Loucy (cell line): ENCODE data around the gene CCDC91.

Experiments used
- H2AFZ ChIP-seq: fragments of 200-600 bp; sonication (generic); 2 replicates; pipeline ENCODE4 v1.6.0; 2016; ENCODE audit warnings: antibody characterized with exemption, mild to moderate bottlenecking, low read length, moderate library complexity
- H3F3A ChIP-seq: fragments of 200-600 bp; 2 replicates; pipeline ENCODE4 v1.6.0; 2016; ENCODE audit warnings: antibody characterized with exemption, low read depth, mild to moderate bottlenecking
- H3K27me3 ChIP-seq: fragments of 200-600 bp; sonication (generic); 2 replicates; pipeline ENCODE4 v1.6.1; 2014; ENCODE audit warnings: low read length, mild to moderate bottlenecking; ENCODE audit not compliant: insufficient read depth, poor library complexity, severe bottlenecking
- H3K36me3 ChIP-seq: fragments of 200-600 bp; sonication (generic); 2 replicates; pipeline ENCODE4 v1.6.1; 2016; ENCODE audit warnings: low read length; ENCODE audit not compliant: insufficient read depth
- H3K4me1 ChIP-seq: fragments of 200-600 bp; sonication (generic); 2 replicates; pipeline ENCODE4 v1.5.1; 2014; ENCODE audit warnings: low read length, mild to moderate bottlenecking; ENCODE audit not compliant: insufficient read depth, poor library complexity, severe bottlenecking
- H3K4me2 ChIP-seq: fragments of 200-600 bp; sonication (generic); 2 replicates; pipeline ENCODE4 v1.6.0; 2014; ENCODE audit warnings: antibody characterized with exemption, low read length, low read depth, mild to moderate bottlenecking; ENCODE audit not compliant: poor library complexity, severe bottlenecking
- H3K4me3 ChIP-seq: fragments of 200-600 bp; sonication (generic); 2 replicates; pipeline ENCODE4 v1.5.1; 2014; ENCODE audit warnings: low read length, mild to moderate bottlenecking, mixed read lengths; ENCODE audit not compliant: poor library complexity, severe bottlenecking
- H3K79me2 ChIP-seq: fragments of 200-600 bp; sonication (generic); 2 replicates; pipeline ENCODE4 v1.6.1; 2014; ENCODE audit warnings: low read length; ENCODE audit not compliant: insufficient read depth
- H3K9ac ChIP-seq: fragments of 200-600 bp; sonication (generic); 2 replicates; pipeline ENCODE4 v1.6.0; 2014; ENCODE audit warnings: mild to moderate bottlenecking, low read depth, low read length, moderate library complexity; ENCODE audit not compliant: poor library complexity, severe bottlenecking
- H3K9me2 ChIP-seq: fragments of 200-600 bp; sonication (generic); replicated peaks from 2 replicates; pipeline ENCODE4 v1.6.1; 2016; ENCODE audit warnings: low read depth, low read length, mixed read lengths
- H3K9me3 ChIP-seq: fragments of 200-600 bp; sonication (generic); 2 replicates; pipeline ENCODE4 v1.6.1; 2014; ENCODE audit warnings: mild to moderate bottlenecking, antibody characterized with exemption, low read length, low read depth; ENCODE audit not compliant: insufficient read depth
- H4K20me1 ChIP-seq: fragments of 200-600 bp; sonication (generic); 2 replicates; pipeline ENCODE4 v1.6.0; 2014; ENCODE audit warnings: antibody characterized with exemption, low read length, mild to moderate bottlenecking; ENCODE audit not compliant: insufficient read depth, poor library complexity, severe bottlenecking
- EZH2phosphoT487 ChIP-seq: fragments of 200-600 bp; IDR thresholded peaks from 2 replicates; pipeline ENCODE4 v1.6.1; 2018; ENCODE audit warnings: antibody characterized with exemption, mild to moderate bottlenecking, moderate library complexity, borderline replicate concordance
- TF ChIP-seq, protein P1 (sequence below): fragments of 200-600 bp; sonication (generic); conservative IDR thresholded peaks from 2 replicates; pipeline ENCODE4 v1.5.1; 2014; ENCODE audit warnings: mild to moderate bottlenecking, antibody characterized with exemption, low read length

Gene CCDC91

DNA sequence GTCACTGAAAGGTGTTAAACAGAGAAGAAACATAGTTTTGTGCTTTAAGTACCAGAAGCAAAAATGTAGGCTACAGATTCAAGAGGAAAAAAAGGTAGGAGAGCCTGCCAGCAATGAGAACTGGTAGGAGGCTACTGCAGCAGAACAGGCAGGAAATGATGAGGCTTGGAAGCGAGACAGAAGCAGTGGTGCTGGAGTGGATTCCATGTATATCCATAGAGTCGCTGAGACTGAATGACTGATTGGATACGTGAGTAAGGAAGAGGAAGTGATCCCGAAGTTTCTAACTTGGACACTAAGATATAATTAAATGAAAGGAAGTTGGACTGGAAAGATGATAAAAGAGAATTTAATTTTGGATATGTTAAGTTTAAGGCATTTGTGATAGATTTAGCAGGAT, 45.0 kb upstream of the CCDC91 start:
- H3K27me3 ChIP-seq: no peaks in the 10 kb centered on the region
- H3K4me3 ChIP-seq: no peak overlapping the region
- no peak overlapping the region for H3K9ac ChIP-seq
- no peaks in the 10 kb centered on the region for H3K4me1 ChIP-seq
- H3K9me3 ChIP-seq: no peaks in the 10 kb centered on the region
- H3K9me2 ChIP-seq: no peaks in the 10 kb centered on the region
- no peaks in the 10 kb centered on the region for H3K79me2 ChIP-seq
- H2AFZ ChIP-seq: no peak overlapping the region
- no peaks in the 10 kb centered on the region for H3K36me3 ChIP-seq
- no peak overlapping the region for H3K4me2 ChIP-seq
- no peak for TF ChIP-seq EZH2phosphoT487
- TF ChIP-seq, protein P1, sequence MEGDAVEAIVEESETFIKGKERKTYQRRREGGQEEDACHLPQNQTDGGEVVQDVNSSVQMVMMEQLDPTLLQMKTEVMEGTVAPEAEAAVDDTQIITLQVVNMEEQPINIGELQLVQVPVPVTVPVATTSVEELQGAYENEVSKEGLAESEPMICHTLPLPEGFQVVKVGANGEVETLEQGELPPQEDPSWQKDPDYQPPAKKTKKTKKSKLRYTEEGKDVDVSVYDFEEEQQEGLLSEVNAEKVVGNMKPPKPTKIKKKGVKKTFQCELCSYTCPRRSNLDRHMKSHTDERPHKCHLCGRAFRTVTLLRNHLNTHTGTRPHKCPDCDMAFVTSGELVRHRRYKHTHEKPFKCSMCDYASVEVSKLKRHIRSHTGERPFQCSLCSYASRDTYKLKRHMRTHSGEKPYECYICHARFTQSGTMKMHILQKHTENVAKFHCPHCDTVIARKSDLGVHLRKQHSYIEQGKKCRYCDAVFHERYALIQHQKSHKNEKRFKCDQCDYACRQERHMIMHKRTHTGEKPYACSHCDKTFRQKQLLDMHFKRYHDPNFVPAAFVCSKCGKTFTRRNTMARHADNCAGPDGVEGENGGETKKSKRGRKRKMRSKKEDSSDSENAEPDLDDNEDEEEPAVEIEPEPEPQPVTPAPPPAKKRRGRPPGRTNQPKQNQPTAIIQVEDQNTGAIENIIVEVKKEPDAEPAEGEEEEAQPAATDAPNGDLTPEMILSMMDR: no peak
- H4K20me1 ChIP-seq: no peaks in the 10 kb centered on the region
- H3F3A ChIP-seq: no peaks in the 10 kb centered on the region

DNA sequence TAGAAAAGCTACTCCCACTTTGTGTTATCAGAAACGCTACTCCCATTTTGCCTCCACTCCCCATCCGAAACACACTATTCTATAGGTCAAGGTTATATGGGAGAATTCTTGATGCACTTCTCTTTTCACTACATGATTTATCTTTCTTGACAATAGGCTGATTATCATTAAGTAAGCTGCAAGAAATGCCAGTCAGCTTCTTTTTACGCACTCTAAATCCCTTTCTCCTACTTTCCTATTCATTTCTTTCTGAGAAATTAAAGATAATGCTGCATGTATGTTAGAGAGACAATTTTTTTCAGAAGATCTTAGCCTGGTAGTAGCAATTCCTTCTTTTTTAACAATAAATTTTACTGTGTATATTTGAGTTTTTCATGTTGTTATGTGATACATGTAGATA, 41.0 kb upstream of the CCDC91 start:
- H3K9me2 ChIP-seq: no peaks in the 10 kb centered on the region
- no peak overlapping the region for H2AFZ ChIP-seq
- H3K4me3 ChIP-seq: no peak overlapping the region
- H3F3A ChIP-seq: no peaks in the 10 kb centered on the region
- no peaks in the 10 kb centered on the region for H3K4me1 ChIP-seq
- no peaks in the 10 kb centered on the region for H3K79me2 ChIP-seq
- no peak overlapping the region for H3K9ac ChIP-seq
- TF ChIP-seq, protein P1: no peak
- H3K4me2 ChIP-seq: no peak overlapping the region
- no peaks in the 10 kb centered on the region for H4K20me1 ChIP-seq
- no peaks in the 10 kb centered on the region for H3K9me3 ChIP-seq
- H3K36me3 ChIP-seq: no peaks in the 10 kb centered on the region
- H3K27me3 ChIP-seq: peaks cover 5% of the 10 kb centered on the region

DNA sequence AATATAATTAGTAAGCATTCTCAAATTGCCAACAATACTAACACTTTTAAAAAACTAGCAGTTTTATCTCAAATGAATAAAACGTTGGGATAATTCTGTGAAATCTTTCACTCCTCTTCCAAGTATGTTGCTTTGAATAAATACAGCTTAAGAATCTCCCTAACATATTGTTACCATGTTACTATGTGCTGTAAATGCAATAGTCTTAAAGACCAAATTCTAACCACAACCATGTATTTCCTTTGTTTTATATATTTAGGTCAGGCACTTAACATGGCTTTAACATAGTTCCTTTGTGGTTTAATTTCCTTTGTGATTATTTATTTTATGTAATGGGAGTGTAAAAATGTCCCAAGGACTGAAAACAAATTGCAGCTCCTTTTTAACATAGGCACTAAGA, 33.9 kb upstream of the CCDC91 start:
- Histone ChIP-seq H3K9me2 (no peaks in the 10 kb centered on the region), H3K4me3 (no peak overlapping the region), H3K9ac (no peak overlapping the region), H3F3A (no peaks in the 10 kb centered on the region), H3K36me3 (no peaks in the 10 kb centered on the region), H3K79me2 (no peaks in the 10 kb centered on the region), H3K9me3 (no peaks in the 10 kb centered on the region), H3K4me2 (peak overlapping the region; percentile 13), H4K20me1 (no peaks in the 10 kb centered on the region), H3K4me1 (peaks cover 18% of the 10 kb centered on the region), H3K27me3 (peaks cover 8% of the 10 kb centered on the region), H2AFZ (no peak overlapping the region)
- peak; percentile 27; the same call in 1 of the 2 replicates for TF ChIP-seq EZH2phosphoT487
- TF ChIP-seq, protein P1: no peak
